K562 (cell line): ENCODE results near the gene MASTL.

Experiments
- ARNT ChIP-seq, 2 experiments: fragments of 450-650 bp; IDR thresholded peaks; 2 replicates each; pipeline ENCODE4 v1.6.1; 2016; ENCODE audit warnings: mild to moderate bottlenecking in 1 of 2
- CTCF ChIP-seq, 3 experiments: IDR thresholded peaks in 2 of 3; conservative IDR thresholded peaks in 1 of 3; 2 replicates each; pipeline ENCODE4 v1.5.1; 2011 to 2012; ENCODE audit warnings: low read length in 3 of 3, mild to moderate bottlenecking in 3 of 3, control low read depth in 2 of 3, improper control_type of control experiment in 1 of 3, inconsistent platforms in 1 of 3, low read depth in 1 of 3, mixed read lengths in 1 of 3, moderate library complexity in 1 of 3; ENCODE audit not compliant: insufficient read depth in 2 of 3
- PATZ1 ChIP-seq: fragments of 250-450 bp; sonication (Bioruptor Pico); IDR thresholded peaks from 2 replicates; pipeline ENCODE4 v1.5.0; 2020; ENCODE audit warnings: mild to moderate bottlenecking, borderline replicate concordance
- REST ChIP-seq, 2 experiments: fragments of 450-650 bp; formaldehyde crosslinking in 1 of 2; IDR thresholded peaks; 2 replicates each; pipeline versions ENCODE4 v1.4.0 to v1.6.1; 2014 to 2020; ENCODE audit warnings: mild to moderate bottlenecking in 2 of 2, borderline replicate concordance in 1 of 2, low read depth in 1 of 2

- no peak for TF ChIP-seq REST (IDR thresholded peaks at IDR 0.05; ENCODE audit: borderline replicate concordance)
- TF ChIP-seq REST (CRISPR knock-in tag; IDR thresholded peaks at IDR 0.05; ENCODE audit: low read depth) = no peak
- no peak for TF ChIP-seq CTCF (IDR thresholded peaks at IDR 0.05 in 2 of 3, conservative IDR thresholded peaks at IDR 0.05 in 1 of 3; ENCODE audit: insufficient read depth in 2 of 3, low read depth in 1 of 3, low read length in 3 of 3)
- no peak for TF ChIP-seq ARNT (IDR thresholded peaks at IDR 0.05)
- no peak for TF ChIP-seq PATZ1 (CRISPR knock-in tag)
These were observed 20.8 kb upstream of the MASTL start for GRCh38 chr10:27134371-27134770.
